Measurements from ENCODE around the gene PAWR.
"Not testable (repeated sequence)": the region's sequence is repeated elsewhere in the genome, so short reads cannot be mapped to it uniquely, and the experiment has no call there.

Gene PAWR

GRCh38 chr12:79658221-79658620, 32.5 kb downstream of the PAWR start:
- no peak for DNase-seq (ENCODE audit: insufficient read length, low spot score)
- no peak for FAIRE-seq
- TF ChIP-seq PAX5 (IDR thresholded peaks at IDR 0.05; ENCODE audit: insufficient read depth, low read length, severe bottlenecking) (no peak), SPI1 (IDR thresholded peaks at IDR 0.05; ENCODE audit: low read depth, low read length) (no peak), POLR2A (IDR thresholded peaks at IDR 0.05; ENCODE audit: low read depth, low read length) (no peak), POLR2AphosphoS5 (IDR thresholded peaks at IDR 0.05; ENCODE audit: low read depth, low read length) (no peak), TAF1 (IDR thresholded peaks at IDR 0.05; ENCODE audit: low read depth, low read length) (no peak)

DNA sequence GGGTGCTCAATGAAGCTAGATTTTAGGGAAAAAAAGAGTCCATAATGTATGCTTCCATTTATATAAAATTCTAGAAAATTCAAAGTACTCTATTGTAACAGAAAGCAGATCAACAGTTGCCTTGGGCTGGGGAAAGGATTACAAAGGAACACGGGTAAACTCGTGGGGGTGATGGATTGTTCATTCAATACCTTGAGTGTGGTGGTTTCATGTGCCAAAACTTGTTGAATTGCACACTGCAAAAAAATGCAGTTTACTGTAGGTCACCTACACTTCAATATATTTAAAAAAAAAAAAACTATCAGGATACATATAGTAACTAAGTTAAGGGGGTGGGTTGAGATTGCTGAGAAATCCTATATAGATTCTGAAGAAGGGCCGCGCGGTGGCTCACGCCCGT, 33.6 kb downstream of the PAWR start:
- DNase-seq (ENCODE audit: insufficient read length, low spot score) (no peak), FAIRE-seq (no peak)
- TF ChIP-seq PAX5 (IDR thresholded peaks at IDR 0.05; ENCODE audit: insufficient read depth, low read length, severe bottlenecking) (no peak), POLR2AphosphoS5 (IDR thresholded peaks at IDR 0.05; ENCODE audit: low read depth, low read length) (no peak), POLR2A (IDR thresholded peaks at IDR 0.05; ENCODE audit: low read depth, low read length) (no peak), POU2F2 (IDR thresholded peaks at IDR 0.05; ENCODE audit: low read depth, low read length) (no peak), TAF1 (IDR thresholded peaks at IDR 0.05; ENCODE audit: low read depth, low read length) (no peak), SPI1 (IDR thresholded peaks at IDR 0.05; ENCODE audit: low read depth, low read length) (no peak)

- no peak for TF ChIP-seq POU2F2 (IDR thresholded peaks at IDR 0.05; ENCODE audit: low read depth, low read length)
- TF ChIP-seq TAF1 (IDR thresholded peaks at IDR 0.05; ENCODE audit: low read depth, low read length), result no peak
- TF ChIP-seq SPI1 (IDR thresholded peaks at IDR 0.05; ENCODE audit: low read depth, low read length), result no peak
- TF ChIP-seq POLR2A (IDR thresholded peaks at IDR 0.05; ENCODE audit: low read depth, low read length), result no peak
- no peak for TF ChIP-seq PAX5 (IDR thresholded peaks at IDR 0.05; ENCODE audit: insufficient read depth, low read length, severe bottlenecking)
- TF ChIP-seq POLR2AphosphoS5 (IDR thresholded peaks at IDR 0.05; ENCODE audit: low read depth, low read length), result no peak
- no peak for DNase-seq (ENCODE audit: insufficient read length, low spot score)
- FAIRE-seq, result no peak
Observed at GRCh38 chr12:79655036-79655435, 35.7 kb downstream of the PAWR start.

GRCh38 chr12:79652521-79652920, 38.2 kb downstream of the PAWR start:
- FAIRE-seq (no peak), DNase-seq (ENCODE audit: insufficient read length, low spot score) (no peak)
- TF ChIP-seq POU2F2 (IDR thresholded peaks at IDR 0.05; ENCODE audit: low read depth, low read length), result no peak
- TF ChIP-seq POLR2A (IDR thresholded peaks at IDR 0.05; ENCODE audit: low read depth, low read length), result no peak
- TF ChIP-seq SPI1 (IDR thresholded peaks at IDR 0.05; ENCODE audit: low read depth, low read length), result no peak
- no peak for TF ChIP-seq TAF1 (IDR thresholded peaks at IDR 0.05; ENCODE audit: low read depth, low read length)
- TF ChIP-seq POLR2AphosphoS5 (IDR thresholded peaks at IDR 0.05; ENCODE audit: low read depth, low read length), result no peak
- TF ChIP-seq PAX5 (IDR thresholded peaks at IDR 0.05; ENCODE audit: insufficient read depth, low read length, severe bottlenecking), result no peak

- FAIRE-seq (no peak), DNase-seq (ENCODE audit: insufficient read length, low spot score) (no peak)
- TF ChIP-seq POLR2AphosphoS5 (IDR thresholded peaks at IDR 0.05; ENCODE audit: low read depth, low read length), result no peak
- no peak for TF ChIP-seq POLR2A (IDR thresholded peaks at IDR 0.05; ENCODE audit: low read depth, low read length)
- no peak for TF ChIP-seq SPI1 (IDR thresholded peaks at IDR 0.05; ENCODE audit: low read depth, low read length)
- TF ChIP-seq PAX5 (IDR thresholded peaks at IDR 0.05; ENCODE audit: insufficient read depth, low read length, severe bottlenecking), result no peak
Observed at GRCh38 chr12:79650440-79650839, 40.3 kb downstream of the PAWR start.

- no peak for TF ChIP-seq POLR2A (IDR thresholded peaks at IDR 0.05; ENCODE audit: low read depth, low read length)
- TF ChIP-seq PAX5 (IDR thresholded peaks at IDR 0.05; ENCODE audit: insufficient read depth, low read length, severe bottlenecking), result no peak
- TF ChIP-seq SPI1 (IDR thresholded peaks at IDR 0.05; ENCODE audit: low read depth, low read length), result no peak
- TF ChIP-seq TAF1 (IDR thresholded peaks at IDR 0.05; ENCODE audit: low read depth, low read length), result no peak
- TF ChIP-seq POLR2AphosphoS5 (IDR thresholded peaks at IDR 0.05; ENCODE audit: low read depth, low read length), result no peak
- no peak for TF ChIP-seq POU2F2 (IDR thresholded peaks at IDR 0.05; ENCODE audit: low read depth, low read length)
- no peak for DNase-seq (ENCODE audit: insufficient read length, low spot score)
- no peak for FAIRE-seq
Observed at GRCh38 chr12:79648881-79649280, 41.9 kb downstream of the PAWR start.

GRCh38 chr12:79646843-79647242, 43.9 kb downstream of the PAWR start:
- FAIRE-seq; DNase-seq (ENCODE audit: insufficient read length, low spot score): not testable (repeated sequence)

DNA sequence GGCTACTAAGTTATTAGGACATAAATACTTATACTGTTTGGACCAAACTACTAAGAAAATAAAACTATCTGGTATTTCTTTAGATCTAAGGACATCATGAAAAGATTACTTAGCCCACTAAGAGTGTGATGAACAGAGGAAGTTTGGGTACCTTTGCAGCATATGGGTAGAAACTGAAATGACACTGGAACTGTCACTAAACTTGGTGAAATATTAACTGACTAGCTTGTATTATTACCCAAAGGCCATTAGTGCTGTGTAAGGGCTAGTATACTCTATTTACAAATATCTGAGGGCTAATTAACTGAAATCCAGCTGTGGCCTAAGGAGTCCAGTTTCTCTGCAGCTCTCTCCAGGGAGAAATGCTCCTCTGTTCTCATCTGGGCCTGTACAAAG, 45.5 kb downstream of the PAWR start:
- no peak for FAIRE-seq
- no peak for DNase-seq (ENCODE audit: insufficient read length, low spot score)
- TF ChIP-seq POLR2AphosphoS5 (IDR thresholded peaks at IDR 0.05; ENCODE audit: low read depth, low read length), result no peak
- TF ChIP-seq PAX5 (IDR thresholded peaks at IDR 0.05; ENCODE audit: insufficient read depth, low read length, severe bottlenecking), result no peak
- no peak for TF ChIP-seq POLR2A (IDR thresholded peaks at IDR 0.05; ENCODE audit: low read depth, low read length)
- TF ChIP-seq SPI1 (IDR thresholded peaks at IDR 0.05; ENCODE audit: low read depth, low read length), result no peak

- TF ChIP-seq POLR2AphosphoS5 (IDR thresholded peaks at IDR 0.05; ENCODE audit: low read depth, low read length) (no peak), TAF1 (IDR thresholded peaks at IDR 0.05; ENCODE audit: low read depth, low read length) (no peak), POU2F2 (IDR thresholded peaks at IDR 0.05; ENCODE audit: low read depth, low read length) (no peak), SPI1 (IDR thresholded peaks at IDR 0.05; ENCODE audit: low read depth, low read length) (no peak), POLR2A (IDR thresholded peaks at IDR 0.05; ENCODE audit: low read depth, low read length) (no peak), PAX5 (IDR thresholded peaks at IDR 0.05; ENCODE audit: insufficient read depth, low read length, severe bottlenecking) (no peak)
- DNase-seq (ENCODE audit: insufficient read length, low spot score), result no peak
- FAIRE-seq, result no peak
Observed at GRCh38 chr12:79644274-79645234, 46.2 kb downstream of the PAWR start.

- no peak for FAIRE-seq
- TF ChIP-seq TAF1 (IDR thresholded peaks at IDR 0.05; ENCODE audit: low read depth, low read length), result no peak
- no peak for TF ChIP-seq POLR2AphosphoS5 (IDR thresholded peaks at IDR 0.05; ENCODE audit: low read depth, low read length)
- TF ChIP-seq SPI1 (IDR thresholded peaks at IDR 0.05; ENCODE audit: low read depth, low read length), result no peak
- TF ChIP-seq PAX5 (IDR thresholded peaks at IDR 0.05; ENCODE audit: insufficient read depth, low read length, severe bottlenecking), result no peak
- TF ChIP-seq POU2F2 (IDR thresholded peaks at IDR 0.05; ENCODE audit: low read depth, low read length), result no peak
- no peak for TF ChIP-seq POLR2A (IDR thresholded peaks at IDR 0.05; ENCODE audit: low read depth, low read length)
- DNase-seq (ENCODE audit: insufficient read length, low spot score), result no peak
Observed at GRCh38 chr12:79643821-79644220, 46.9 kb downstream of the PAWR start.
